SK-N-MC (cell line): ENCODE data around the gene PLD3.

Source experiments
- EZH2 ChIP-seq: fragments of 200-600 bp; sonication (generic); IDR thresholded peaks from one replicate; pipeline ENCODE4 v1.6.1; 2017; ENCODE audit warnings: antibody characterized with exemption
- FOXP2 ChIP-seq: optimal IDR thresholded peaks from 2 replicates; pipeline ENCODE3; 2011; ENCODE audit warnings: mild to moderate bottlenecking, moderate library complexity; ENCODE audit not compliant: insufficient read depth; ENCODE audit errors: extremely low read length, control extremely low read depth
- POLR2AphosphoS5 ChIP-seq: IDR thresholded peaks from 2 replicates; pipeline ENCODE4 v1.6.1; 2012; ENCODE audit warnings: mild to moderate bottlenecking, low read depth, low read length, borderline replicate concordance

GRCh38 chr19:40411125-40411842 lies 62.8 kb downstream of the PLD3 start:
- no peak for TF ChIP-seq EZH2
- no peak for TF ChIP-seq POLR2AphosphoS5
- no peak for TF ChIP-seq FOXP2
